Gastroesophageal sphincter (tissue), 4 donors: ENCODE data around the gene RNASE9. TPM values are rescaled to one million over a fixed set of nuclear protein-coding genes. Genes with fewer than 3 reads are reported as not detected.

Source experiments
- total RNA-seq, 4 donors: library from RNA; depleted of rRNA; stranded (reverse); fragments of >200 nt; gene quantifications; one replicate each; pipeline ENCODE4 v1.1.0, GENCODE V29; 2016

Gene RNASE9
- total RNA-seq, 4 donors from 2014 or later: 0.15 TPM; not detected in 3

Other genes starting within 250 kb of the RNASE9 start
- 10 to 100 TPM; 33.4 to 64.8 (median 39.5) TPM for gene CCNB1IP1, start 227.8 kb downstream of the RNASE9 start, total RNA-seq
- gene PARP2, start 217.4 kb downstream of the RNASE9 start, total RNA-seq: 10 to 100 TPM in 2 of 4 donors, 1 to 10 TPM in 2; 8.2 to 18.1 (median 9.9) TPM
- 10 to 100 TPM; 12.9 to 27.6 (median 20.5) TPM for gene TEP1, start 147.5 kb downstream of the RNASE9 start, total RNA-seq
- 1 to 10 TPM in 2 of 4 donors, under 1 TPM in 2; 0.27 to 2.6 (median 1.1) TPM for gene KLHL33, start 124.9 kb downstream of the RNASE9 start, total RNA-seq
- 10 to 100 TPM; 28.2 to 44.4 (median 34.4) TPM for gene OSGEP, start 106.2 kb downstream of the RNASE9 start, total RNA-seq
- gene APEX1, start 105.8 kb downstream of the RNASE9 start, total RNA-seq: 100 to 1,000 TPM in 1 of 4 donors, 10 to 100 TPM in 3; 86.2 to 120 (median 98.0) TPM
- gene PIP4P1, start 99.6 kb downstream of the RNASE9 start, total RNA-seq: 10 to 100 TPM; 12.2 to 23.2 (median 20.1) TPM
- gene PNP, start 91.6 kb downstream of the RNASE9 start, total RNA-seq: 10 to 100 TPM in 3 of 4 donors, 1 to 10 TPM in 1; 3.0 to 71.2 (median 19.9) TPM
- gene RNASE10, start 55.5 kb downstream of the RNASE9 start, total RNA-seq: under 1 TPM in 1 of 4 donors, not detected in 3; 0.58 TPM
- not detected for gene RNASE11, start 27.0 kb upstream of the RNASE9 start, total RNA-seq
- not detected for gene RNASE12, start 30.3 kb upstream of the RNASE9 start, total RNA-seq
- gene OR6S1, start 80.6 kb upstream of the RNASE9 start, total RNA-seq: not detected
- 100 to 1,000 TPM in 2 of 4 donors, 10 to 100 TPM in 2; 65.2 to 139 (median 106) TPM for gene RNASE4, start 123.5 kb upstream of the RNASE9 start, total RNA-seq
- 10 to 100 TPM; 16.8 to 32.0 (median 25.2) TPM for gene ANG, start 127.7 kb upstream of the RNASE9 start, total RNA-seq
- not detected for gene EDDM3A, start 184.8 kb upstream of the RNASE9 start, total RNA-seq
- not detected for gene EDDM3B, start 207.4 kb upstream of the RNASE9 start, total RNA-seq
- 10 to 100 TPM in 1 of 4 donors, 1 to 10 TPM in 3; 4.0 to 22.5 (median 6.5) TPM for gene RNASE6, start 220.2 kb upstream of the RNASE9 start, total RNA-seq
- 100 to 1,000 TPM in 3 of 4 donors, 10 to 100 TPM in 1; 87.2 to 780 (median 336) TPM for gene RNASE1, start 241.8 kb upstream of the RNASE9 start, total RNA-seq